Loucy (cell line): Measurements from ENCODE around the gene RIN3.

Source experiments
- H2AFZ ChIP-seq: fragments of 200-600 bp; sonication (generic); 2 replicates; pipeline ENCODE4 v1.6.0; 2016; ENCODE audit warnings: antibody characterized with exemption, mild to moderate bottlenecking, low read length, moderate library complexity
- H3F3A ChIP-seq: fragments of 200-600 bp; 2 replicates; pipeline ENCODE4 v1.6.0; 2016; ENCODE audit warnings: antibody characterized with exemption, low read depth, mild to moderate bottlenecking
- H3K27me3 ChIP-seq: fragments of 200-600 bp; sonication (generic); 2 replicates; pipeline ENCODE4 v1.6.1; 2014; ENCODE audit warnings: low read length, mild to moderate bottlenecking; ENCODE audit not compliant: insufficient read depth, poor library complexity, severe bottlenecking
- H3K36me3 ChIP-seq: fragments of 200-600 bp; sonication (generic); 2 replicates; pipeline ENCODE4 v1.6.1; 2016; ENCODE audit warnings: low read length; ENCODE audit not compliant: insufficient read depth
- H3K4me1 ChIP-seq: fragments of 200-600 bp; sonication (generic); 2 replicates; pipeline ENCODE4 v1.5.1; 2014; ENCODE audit warnings: low read length, mild to moderate bottlenecking; ENCODE audit not compliant: insufficient read depth, poor library complexity, severe bottlenecking
- H3K4me2 ChIP-seq: fragments of 200-600 bp; sonication (generic); 2 replicates; pipeline ENCODE4 v1.6.0; 2014; ENCODE audit warnings: antibody characterized with exemption, low read length, low read depth, mild to moderate bottlenecking; ENCODE audit not compliant: poor library complexity, severe bottlenecking
- H3K4me3 ChIP-seq: fragments of 200-600 bp; sonication (generic); 2 replicates; pipeline ENCODE4 v1.5.1; 2014; ENCODE audit warnings: low read length, mild to moderate bottlenecking, mixed read lengths; ENCODE audit not compliant: poor library complexity, severe bottlenecking
- H3K79me2 ChIP-seq: fragments of 200-600 bp; sonication (generic); 2 replicates; pipeline ENCODE4 v1.6.1; 2014; ENCODE audit warnings: low read length; ENCODE audit not compliant: insufficient read depth
- H3K9ac ChIP-seq: fragments of 200-600 bp; sonication (generic); 2 replicates; pipeline ENCODE4 v1.6.0; 2014; ENCODE audit warnings: mild to moderate bottlenecking, low read depth, low read length, moderate library complexity; ENCODE audit not compliant: poor library complexity, severe bottlenecking
- H3K9me2 ChIP-seq: fragments of 200-600 bp; sonication (generic); replicated peaks from 2 replicates; pipeline ENCODE4 v1.6.1; 2016; ENCODE audit warnings: low read depth, low read length, mixed read lengths
- H3K9me3 ChIP-seq: fragments of 200-600 bp; sonication (generic); 2 replicates; pipeline ENCODE4 v1.6.1; 2014; ENCODE audit warnings: mild to moderate bottlenecking, antibody characterized with exemption, low read length, low read depth; ENCODE audit not compliant: insufficient read depth
- H4K20me1 ChIP-seq: fragments of 200-600 bp; sonication (generic); 2 replicates; pipeline ENCODE4 v1.6.0; 2014; ENCODE audit warnings: antibody characterized with exemption, low read length, mild to moderate bottlenecking; ENCODE audit not compliant: insufficient read depth, poor library complexity, severe bottlenecking
- CTCF ChIP-seq: fragments of 200-600 bp; sonication (generic); conservative IDR thresholded peaks from 2 replicates; pipeline ENCODE4 v1.5.1; 2014; ENCODE audit warnings: mild to moderate bottlenecking, antibody characterized with exemption, low read length
- EZH2phosphoT487 ChIP-seq: fragments of 200-600 bp; IDR thresholded peaks from 2 replicates; pipeline ENCODE4 v1.6.1; 2018; ENCODE audit warnings: antibody characterized with exemption, mild to moderate bottlenecking, moderate library complexity, borderline replicate concordance

The RIN3 gene

GRCh38 chr14:92675421-92675820, 161.8 kb downstream of the RIN3 start:
- no peaks in the 10 kb centered on the region for H3F3A ChIP-seq
- H3K9me3 ChIP-seq, result no peaks in the 10 kb centered on the region
- H3K36me3 ChIP-seq, result peaks cover 49% of the 10 kb centered on the region; the same call in 1 of the 2 replicates
- no peaks in the 10 kb centered on the region for H3K9me2 ChIP-seq
- H3K9ac ChIP-seq, result no peak overlapping the region
- H2AFZ ChIP-seq, result no peak overlapping the region
- no peaks in the 10 kb centered on the region for H3K27me3 ChIP-seq
- peaks cover 13% of the 10 kb centered on the region for H3K4me1 ChIP-seq
- no peak overlapping the region for H3K4me2 ChIP-seq
- no peaks in the 10 kb centered on the region for H3K79me2 ChIP-seq
- peaks cover under 1% of the 10 kb centered on the region for H4K20me1 ChIP-seq
- no peak for TF ChIP-seq CTCF
- no peak for TF ChIP-seq EZH2phosphoT487
- no peak overlapping the region for H3K4me3 ChIP-seq

GRCh38 chr14:92675976-92676375, 162.4 kb downstream of the RIN3 start:
- TF ChIP-seq EZH2phosphoT487 (no peak), CTCF (no peak)
- Histone ChIP-seq H3K36me3 (peaks cover 45% of the 10 kb centered on the region; the same call in 1 of the 2 replicates), H3K9me3 (no peaks in the 10 kb centered on the region), H2AFZ (no peak overlapping the region), H3K4me2 (no peak overlapping the region), H3K9ac (no peak overlapping the region), H3K4me3 (no peak overlapping the region), H3F3A (no peaks in the 10 kb centered on the region), H3K27me3 (no peaks in the 10 kb centered on the region), H3K4me1 (peaks cover 12% of the 10 kb centered on the region), H3K79me2 (no peaks in the 10 kb centered on the region), H3K9me2 (no peaks in the 10 kb centered on the region), H4K20me1 (no peaks in the 10 kb centered on the region)

- Histone ChIP-seq H3F3A (no peaks in the 10 kb centered on the region), H3K9ac (no peak overlapping the region), H3K79me2 (no peaks in the 10 kb centered on the region), H3K36me3 (peaks cover 48% of the 10 kb centered on the region; the same call in 1 of the 2 replicates), H3K9me2 (no peaks in the 10 kb centered on the region), H3K27me3 (no peaks in the 10 kb centered on the region), H3K4me1 (peaks cover 12% of the 10 kb centered on the region), H2AFZ (no peak overlapping the region), H4K20me1 (no peaks in the 10 kb centered on the region), H3K4me2 (no peak overlapping the region), H3K4me3 (no peak overlapping the region), H3K9me3 (no peaks in the 10 kb centered on the region)
- no peak for TF ChIP-seq CTCF
- no peak for TF ChIP-seq EZH2phosphoT487
These were observed 163.0 kb downstream of the RIN3 start for GRCh38 chr14:92676403-92677086.
